Nephron (organoid): ENCODE results near the gene IQSEC1.

Source experiments
- H3K27ac Mint-ChIP-seq, 3 experiments: 2 replicates each; pipeline ENCODE4 v1.8.0; 2020; ENCODE audit warnings: mixed read lengths in 3 of 3, mild to moderate bottlenecking in 2 of 3, moderate library complexity in 1 of 3
- H3K27me3 Mint-ChIP-seq: 2 replicates; pipeline ENCODE4 v1.8.0; 2021; ENCODE audit warnings: low read depth, mild to moderate bottlenecking, moderate library complexity, mixed read lengths
- H3K36me3 Mint-ChIP-seq: 2 replicates; pipeline ENCODE4 v1.8.0; 2020; ENCODE audit warnings: low read depth, mixed read lengths
- H3K4me1 Mint-ChIP-seq: 2 replicates; pipeline ENCODE4 v1.8.0; 2020; ENCODE audit warnings: mixed read lengths
- H3K4me3 Mint-ChIP-seq, 3 experiments: 2 replicates each; pipeline ENCODE4 v1.8.0; 2020; ENCODE audit warnings: mild to moderate bottlenecking in 3 of 3, mixed read lengths in 3 of 3, moderate library complexity in 2 of 3
- H3K9me3 Mint-ChIP-seq: 2 replicates; pipeline ENCODE4 v1.8.0; 2020; ENCODE audit warnings: mixed read lengths
- CTCF ChIP-seq, 3 experiments: fragments of 200-600 bp; sonication (generic); IDR thresholded peaks; one replicate each; pipeline ENCODE4 v1.5.0; 2021; ENCODE audit warnings: antibody characterized with exemption in 3 of 3; ENCODE audit not compliant: unreplicated experiment in 3 of 3

IQSEC1 gene

GRCh38 chr3:13069495-13069894, 3.7 kb downstream of the IQSEC1 start:
- Mint-ChIP-seq H3K27ac (no peak overlapping the region), H3K9me3 (no peaks in the 10 kb centered on the region), H3K27me3 (peaks cover 41% of the 10 kb centered on the region), H3K4me1 (peaks cover 14% of the 10 kb centered on the region), H3K4me3 (no peak overlapping the region), H3K36me3 (peaks cover 4% of the 10 kb centered on the region)
- TF ChIP-seq CTCF (IDR thresholded peaks at IDR 0.05; ENCODE audit: unreplicated experiment in 3 of 3), result no peak

GRCh38 chr3:13068269-13069010, 4.8 kb downstream of the IQSEC1 start:
- H3K9me3 Mint-ChIP-seq, result no peaks in the 10 kb centered on the region
- H3K4me3 Mint-ChIP-seq, result no peak overlapping the region
- TF ChIP-seq CTCF (IDR thresholded peaks at IDR 0.05; ENCODE audit: unreplicated experiment in 3 of 3), result no peak
- peaks cover 30% of the 10 kb centered on the region for H3K27me3 Mint-ChIP-seq
- H3K36me3 Mint-ChIP-seq, result no peaks in the 10 kb centered on the region
- peaks cover 9% of the 10 kb centered on the region for H3K4me1 Mint-ChIP-seq
- no peak overlapping the region for H3K27ac Mint-ChIP-seq

GRCh38 chr3:13067778-13068177, 5.5 kb downstream of the IQSEC1 start:
- no peak overlapping the region for H3K27ac Mint-ChIP-seq
- no peak overlapping the region for H3K4me3 Mint-ChIP-seq
- peaks cover 26% of the 10 kb centered on the region for H3K27me3 Mint-ChIP-seq
- no peak for TF ChIP-seq CTCF (IDR thresholded peaks at IDR 0.05; ENCODE audit: unreplicated experiment in 3 of 3)
- H3K36me3 Mint-ChIP-seq, result no peaks in the 10 kb centered on the region
- no peaks in the 10 kb centered on the region for H3K9me3 Mint-ChIP-seq
- peaks cover 6% of the 10 kb centered on the region for H3K4me1 Mint-ChIP-seq

- peaks cover 18% of the 10 kb centered on the region for H3K27me3 Mint-ChIP-seq
- H3K36me3 Mint-ChIP-seq, result no peaks in the 10 kb centered on the region
- H3K4me1 Mint-ChIP-seq, result peaks cover 5% of the 10 kb centered on the region
- H3K27ac Mint-ChIP-seq, result no peak overlapping the region
- H3K4me3 Mint-ChIP-seq, result no peak overlapping the region
- TF ChIP-seq CTCF (IDR thresholded peaks at IDR 0.05; ENCODE audit: unreplicated experiment in 3 of 3), result no peak
- no peaks in the 10 kb centered on the region for H3K9me3 Mint-ChIP-seq
These were observed 6.4 kb downstream of the IQSEC1 start for GRCh38 chr3:13066834-13067233.

GRCh38 chr3:13066236-13066635, 7.0 kb downstream of the IQSEC1 start:
- TF ChIP-seq CTCF (IDR thresholded peaks at IDR 0.05; ENCODE audit: unreplicated experiment in 3 of 3), result no peak
- Mint-ChIP-seq H3K4me1 (peaks cover 5% of the 10 kb centered on the region), H3K4me3 (no peak overlapping the region), H3K27me3 (peaks cover 12% of the 10 kb centered on the region), H3K36me3 (no peaks in the 10 kb centered on the region), H3K27ac (no peak overlapping the region), H3K9me3 (no peaks in the 10 kb centered on the region)

- H3K4me1 Mint-ChIP-seq, result peaks cover 5% of the 10 kb centered on the region
- no peak for TF ChIP-seq CTCF (IDR thresholded peaks at IDR 0.05; ENCODE audit: unreplicated experiment in 3 of 3)
- H3K4me3 Mint-ChIP-seq, result no peak overlapping the region
- peaks cover 7% of the 10 kb centered on the region for H3K27me3 Mint-ChIP-seq
- no peak overlapping the region for H3K27ac Mint-ChIP-seq
- H3K9me3 Mint-ChIP-seq, result no peaks in the 10 kb centered on the region
- H3K36me3 Mint-ChIP-seq, result no peaks in the 10 kb centered on the region
These were observed 7.5 kb downstream of the IQSEC1 start for GRCh38 chr3:13065727-13066126.
